ENCODE measurements around the gene MXI1. TPM values are rescaled to one million over a fixed set of nuclear protein-coding genes. Genes with fewer than 3 reads are reported as not detected.

Gene MXI1
- total RNA-seq, 1 experiment from 2014 or later, result 25.8 TPM

DNA sequence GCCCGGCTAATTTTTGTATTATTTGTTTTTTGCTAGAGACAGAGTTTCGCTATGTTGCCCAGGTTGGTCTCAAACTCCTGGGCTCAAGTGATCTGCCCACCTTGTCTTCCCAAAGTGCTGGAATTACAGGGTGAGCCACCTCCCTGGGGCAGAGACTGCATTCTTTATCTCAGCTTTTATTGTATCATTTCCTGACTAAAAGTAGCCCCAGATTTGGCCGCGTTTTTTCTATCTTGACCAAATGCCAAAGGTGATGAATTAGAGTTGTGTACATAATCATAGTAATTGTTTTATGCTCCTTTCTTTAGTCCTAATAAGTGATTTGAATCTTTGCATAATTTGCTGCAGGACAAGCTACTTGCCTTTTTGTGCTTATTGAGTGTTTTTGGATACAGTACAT, 100.4 kb downstream of the MXI1 start:
- H3K4me1 ChIP-seq (replicated peaks; ENCODE audit: insufficient read depth), result peaks cover 48% of the 10 kb centered on the region
- H3K27ac ChIP-seq, result peak overlapping the region; percentile 46; the same call in 1 of the 2 replicates
- peak in 1 of 2 experiments; percentile 45 for DNase-seq
- peaks cover 19% of the 10 kb centered on the region for H3K79me2 ChIP-seq (ENCODE audit: low read depth)
- no peak overlapping the region for H3K4me2 ChIP-seq
- BruUV-seq (replicated peaks), result no TSS peak
- intact Hi-C loops (cut with micrococcal nuclease; ENCODE audit: unreplicated experiment), result loop anchor here (5.0 to 10.0 kb wide), 3 partner anchors 437 to 1014 kb away; no protein-coding TSS in a partner anchor
- peaks cover 3% of the 10 kb centered on the region; the same call in 1 of the 2 replicates for H4K20me1 ChIP-seq (ENCODE audit: insufficient read depth)
- POLR2A ChIA-PET (ENCODE audit: unreplicated experiment), result no interaction called here
- H3K9me3 ChIP-seq (ENCODE audit: insufficient read depth, low read depth), result no peaks in the 10 kb centered on the region
- peaks cover 11% of the 10 kb centered on the region; the same call in 1 of the 2 replicates for H3F3A ChIP-seq (ENCODE audit: insufficient read depth, low read depth)
- no peaks in the 10 kb centered on the region for H3K27me3 ChIP-seq (ENCODE audit: insufficient read depth, low read depth)
- H3K9me2 ChIP-seq (ENCODE audit: insufficient read depth), result no peaks in the 10 kb centered on the region
- H2AFZ ChIP-seq, result no peak overlapping the region
- CTCF ChIA-PET, result interaction anchor here (0.6 to 1.0 kb wide), 2 partner anchors 97 to 303 kb away, joined by 3 to 5 read pairs; no protein-coding TSS in a partner anchor
- no peak overlapping the region for H3K4me3 ChIP-seq
- H3K36me3 ChIP-seq (ENCODE audit: low read depth), result peaks cover 6% of the 10 kb centered on the region; the same call in 1 of the 2 replicates
- TF ChIP-seq, protein P1, sequence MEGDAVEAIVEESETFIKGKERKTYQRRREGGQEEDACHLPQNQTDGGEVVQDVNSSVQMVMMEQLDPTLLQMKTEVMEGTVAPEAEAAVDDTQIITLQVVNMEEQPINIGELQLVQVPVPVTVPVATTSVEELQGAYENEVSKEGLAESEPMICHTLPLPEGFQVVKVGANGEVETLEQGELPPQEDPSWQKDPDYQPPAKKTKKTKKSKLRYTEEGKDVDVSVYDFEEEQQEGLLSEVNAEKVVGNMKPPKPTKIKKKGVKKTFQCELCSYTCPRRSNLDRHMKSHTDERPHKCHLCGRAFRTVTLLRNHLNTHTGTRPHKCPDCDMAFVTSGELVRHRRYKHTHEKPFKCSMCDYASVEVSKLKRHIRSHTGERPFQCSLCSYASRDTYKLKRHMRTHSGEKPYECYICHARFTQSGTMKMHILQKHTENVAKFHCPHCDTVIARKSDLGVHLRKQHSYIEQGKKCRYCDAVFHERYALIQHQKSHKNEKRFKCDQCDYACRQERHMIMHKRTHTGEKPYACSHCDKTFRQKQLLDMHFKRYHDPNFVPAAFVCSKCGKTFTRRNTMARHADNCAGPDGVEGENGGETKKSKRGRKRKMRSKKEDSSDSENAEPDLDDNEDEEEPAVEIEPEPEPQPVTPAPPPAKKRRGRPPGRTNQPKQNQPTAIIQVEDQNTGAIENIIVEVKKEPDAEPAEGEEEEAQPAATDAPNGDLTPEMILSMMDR (conservative IDR thresholded peaks at IDR 0.05), result no peak
- no peak for TF ChIP-seq EZH2 (IDR thresholded peaks at IDR 0.05; ENCODE audit: low read depth)

- ChIA-PET CTCF (interaction anchor here (0.6 kb wide), 1 partner anchor 101 kb away, joined by 3 read pairs; no protein-coding TSS in a partner anchor), POLR2A (ENCODE audit: unreplicated experiment) (interaction anchor here (0.6 kb wide), 1 partner anchor 287 kb away, joined by 4 read pairs; no protein-coding TSS in a partner anchor)
- BruUV-seq (replicated peaks), result no TSS peak
- H3K4me3 ChIP-seq, result no peak overlapping the region
- H3K27me3 ChIP-seq (ENCODE audit: insufficient read depth, low read depth), result no peaks in the 10 kb centered on the region
- no peak overlapping the region for H2AFZ ChIP-seq
- H3K79me2 ChIP-seq (ENCODE audit: low read depth), result no peaks in the 10 kb centered on the region
- H4K20me1 ChIP-seq (ENCODE audit: insufficient read depth), result no peaks in the 10 kb centered on the region
- H3F3A ChIP-seq (ENCODE audit: insufficient read depth, low read depth), result peaks cover 6% of the 10 kb centered on the region; the same call in 1 of the 2 replicates
- no peak for DNase-seq
- no peaks in the 10 kb centered on the region for H3K9me3 ChIP-seq (ENCODE audit: insufficient read depth, low read depth)
- TF ChIP-seq EZH2 (IDR thresholded peaks at IDR 0.05; ENCODE audit: low read depth), result no peak
- TF ChIP-seq, protein P1 (conservative IDR thresholded peaks at IDR 0.05), result no peak
- H3K27ac ChIP-seq, result no peak overlapping the region
- H3K9me2 ChIP-seq (ENCODE audit: insufficient read depth), result no peaks in the 10 kb centered on the region
- intact Hi-C loops (cut with micrococcal nuclease; ENCODE audit: unreplicated experiment), result loop anchor here (1.0 to 2.0 kb wide), 5 partner anchors 49 to 237 kb away; partner anchors contain the start of gene DUSP5
- no peak overlapping the region for H3K4me2 ChIP-seq
- peaks cover 33% of the 10 kb centered on the region for H3K4me1 ChIP-seq (replicated peaks; ENCODE audit: insufficient read depth)
- no peaks in the 10 kb centered on the region for H3K36me3 ChIP-seq (ENCODE audit: low read depth)
Observed at GRCh38 chr10:110310741-110311140, 103.3 kb downstream of the MXI1 start.

GRCh38 chr10:110311357-110311949, 104.0 kb downstream of the MXI1 start:
- H3K4me1 ChIP-seq (replicated peaks; ENCODE audit: insufficient read depth), result peaks cover 27% of the 10 kb centered on the region

More at GRCh38 chr10:110311357-110311949, 104.0 kb downstream of the MXI1 start:
- TF ChIP-seq, protein P1 (conservative IDR thresholded peaks at IDR 0.05), result peak; percentile 76
- TF ChIP-seq EZH2 (IDR thresholded peaks at IDR 0.05; ENCODE audit: low read depth), result no peak
- H3K79me2 ChIP-seq (ENCODE audit: low read depth), result no peaks in the 10 kb centered on the region
- H3K27me3 ChIP-seq (ENCODE audit: insufficient read depth, low read depth), result no peaks in the 10 kb centered on the region
- no peaks in the 10 kb centered on the region for H3K36me3 ChIP-seq (ENCODE audit: low read depth)
- peak; percentile 23 to 47 for DNase-seq
- peak overlapping the region; percentile 45 for H3K27ac ChIP-seq
- peak overlapping the region; percentile 40 for H3K4me2 ChIP-seq
- 0 out of 2 replicates have a peak, but pooled peaks cover 3% of the 10 kb centered on the region for H3F3A ChIP-seq (ENCODE audit: insufficient read depth, low read depth)
- BruUV-seq (replicated peaks), result no TSS peak
- CTCF ChIA-PET, result no interaction called here
- no peaks in the 10 kb centered on the region for H3K9me3 ChIP-seq (ENCODE audit: insufficient read depth, low read depth)
- no peaks in the 10 kb centered on the region for H4K20me1 ChIP-seq (ENCODE audit: insufficient read depth)
- no peaks in the 10 kb centered on the region for H3K9me2 ChIP-seq (ENCODE audit: insufficient read depth)
- POLR2A ChIA-PET (ENCODE audit: unreplicated experiment), result no interaction called here
- H2AFZ ChIP-seq, result no peak overlapping the region
- H3K4me3 ChIP-seq, result no peak overlapping the region
- intact Hi-C loops (cut with micrococcal nuclease; ENCODE audit: unreplicated experiment), result loop anchor here (1.0 to 2.0 kb wide), 5 partner anchors 48 to 236 kb away; partner anchors contain the start of gene DUSP5

All from PC-9 (cell line).